Esophagus muscularis mucosa (tissue), 4 donors: Measurements from ENCODE around the gene TEFM.
"Not testable (repeated sequence)": the region's sequence is repeated elsewhere in the genome, so short reads cannot be mapped to it uniquely, and the experiment has no call there.

ENCODE experiments used
- CTCF ChIP-seq, 3 experiments: fragments of 200-600 bp in 2 of 3; fragments of 450-650 bp in 1 of 3; sonication (generic) in 2 of 3; IDR thresholded peaks; one replicate each; pipeline ENCODE4 v1.5.1; 2017 to 2019; ENCODE audit warnings: antibody characterized with exemption in 3 of 3, mild to moderate bottlenecking in 2 of 3, moderate library complexity in 1 of 3
- EP300 ChIP-seq: sonication (generic); formaldehyde crosslinking; IDR thresholded peaks from one replicate; pipeline ENCODE4 v1.6.1; 2017; ENCODE audit warnings: antibody characterized with exemption
- POLR2A ChIP-seq: fragments of 450-650 bp; IDR thresholded peaks from one replicate; pipeline ENCODE4 v1.6.1; 2017; ENCODE audit warnings: antibody characterized with exemption, moderate library complexity, mild to moderate bottlenecking, low read depth
- POLR2AphosphoS5 ChIP-seq, 2 donors: sonication (generic); formaldehyde crosslinking; IDR thresholded peaks; one replicate each; pipeline ENCODE4 v1.6.1; 2017; ENCODE audit warnings: antibody characterized with exemption in 2 of 2

- TF ChIP-seq CTCF (IDR thresholded peaks at IDR 0.05); POLR2AphosphoS5 (IDR thresholded peaks at IDR 0.05); POLR2A; EP300: not testable (repeated sequence)
Measured at GRCh38 chr17:30931582-30931981, 25.5 kb upstream of the TEFM start.
